Trophoblast cell (in vitro differentiated cells and primary cell): Measurements from ENCODE around the gene OTX1.

Experiments
- DNase-seq, 2 donors: peaks; one replicate each; pipeline ENCODE4 v3.0.0-alpha.2; 2016
- H2AFZ ChIP-seq: 2 replicates; pipeline ENCODE4 v1.6.1; 2013; ENCODE audit warnings: low read length, moderate library complexity, mild to moderate bottlenecking; ENCODE audit not compliant: insufficient read depth, poor library complexity
- H2AK5ac ChIP-seq: 2 replicates; pipeline ENCODE4 v1.6.1; 2013; ENCODE audit warnings: mild to moderate bottlenecking, low read length
- H2BK120ac ChIP-seq: 2 replicates; pipeline ENCODE4 v1.6.1; 2013; ENCODE audit warnings: low read length, mild to moderate bottlenecking, moderate library complexity; ENCODE audit not compliant: insufficient read depth, poor library complexity
- H2BK12ac ChIP-seq: 2 replicates; pipeline ENCODE4 v1.6.1; 2013; ENCODE audit warnings: mild to moderate bottlenecking, low read length, moderate library complexity
- H2BK5ac ChIP-seq: 2 replicates; pipeline ENCODE4 v1.6.1; 2013; ENCODE audit warnings: low read length, low read depth, moderate library complexity, mild to moderate bottlenecking; ENCODE audit not compliant: poor library complexity
- H3K14ac ChIP-seq: 2 replicates; pipeline ENCODE4 v1.6.1; 2013; ENCODE audit warnings: mild to moderate bottlenecking, low read length
- H3K18ac ChIP-seq: 2 replicates; pipeline ENCODE4 v1.6.1; 2013; ENCODE audit warnings: mild to moderate bottlenecking, low read length
- H3K23ac ChIP-seq: 2 replicates; pipeline ENCODE4 v1.6.1; 2013; ENCODE audit warnings: low read length
- H3K27ac ChIP-seq: 2 replicates; pipeline ENCODE4 v1.5.1; 2013; ENCODE audit warnings: low read depth, mild to moderate bottlenecking, inconsistent platforms, low read length, moderate library complexity
- H3K27me3 ChIP-seq: 2 replicates; pipeline ENCODE4 v1.6.1; 2013; ENCODE audit warnings: inconsistent platforms, mild to moderate bottlenecking, low read length, moderate library complexity; ENCODE audit not compliant: insufficient read depth
- H3K36me3 ChIP-seq, 2 experiments: 1 replicate in 1 of 2; 2 replicates in 1 of 2; pipeline ENCODE4 v1.6.1; 2013; ENCODE audit warnings: low read length in 2 of 2, mild to moderate bottlenecking in 2 of 2, moderate library complexity in 1 of 2; ENCODE audit not compliant: insufficient read depth in 2 of 2, control insufficient read depth in 1 of 2
- H3K4ac ChIP-seq: 2 replicates; pipeline ENCODE4 v1.6.1; 2013; ENCODE audit warnings: low read depth, mild to moderate bottlenecking, low read length, moderate library complexity
- H3K4me1 ChIP-seq, 2 experiments: 1 replicate in 1 of 2; 2 replicates in 1 of 2; pipeline ENCODE4 v1.6.1; 2013; ENCODE audit warnings: low read length in 2 of 2, mild to moderate bottlenecking in 2 of 2, moderate library complexity in 1 of 2; ENCODE audit not compliant: insufficient read depth in 2 of 2, control insufficient read depth in 1 of 2
- H3K4me2 ChIP-seq: 2 replicates; pipeline ENCODE4 v1.6.1; 2013; ENCODE audit warnings: inconsistent platforms, mild to moderate bottlenecking, low read length, moderate library complexity
- H3K4me3 ChIP-seq: 2 replicates; pipeline ENCODE4 v1.5.1; 2013; ENCODE audit warnings: mild to moderate bottlenecking, low read depth, low read length, inconsistent platforms
- H3K79me1 ChIP-seq: one replicate; pipeline ENCODE4 v1.6.1; 2013; ENCODE audit warnings: low read length
- H3K79me2 ChIP-seq: 2 replicates; pipeline ENCODE4 v1.6.1; 2013; ENCODE audit warnings: low read length, mild to moderate bottlenecking; ENCODE audit not compliant: control insufficient read depth, insufficient read depth, poor library complexity
- H3K9ac ChIP-seq: 2 replicates; pipeline ENCODE4 v1.6.1; 2013; ENCODE audit warnings: mild to moderate bottlenecking, low read length
- H3K9me3 ChIP-seq: 2 replicates; pipeline ENCODE4 v1.6.1; 2013; ENCODE audit warnings: low read depth, mild to moderate bottlenecking, control low read depth, inconsistent platforms, low read length; ENCODE audit not compliant: insufficient read depth
- H4K12ac ChIP-seq: 2 replicates; pipeline ENCODE4 v1.6.1; 2013; ENCODE audit warnings: low read depth, mild to moderate bottlenecking, low read length, moderate library complexity
- H4K8ac ChIP-seq: 2 replicates; pipeline ENCODE4 v1.6.1; 2013; ENCODE audit warnings: low read depth, mild to moderate bottlenecking, low read length, moderate library complexity
- H4K91ac ChIP-seq: one replicate; pipeline ENCODE4 v1.6.1; 2013; ENCODE audit warnings: low read depth, mild to moderate bottlenecking, low read length, moderate library complexity
- WGBS: extraction: QIAGEN DNeasy Blood & Tissue Kit; methylation state at CpG from one replicate; pipeline ENCODE4 v1.1.7; 2013; ENCODE audit warnings: missing lambda C conversion rate; ENCODE audit not compliant: insufficient read length, insufficient coverage; ENCODE audit errors: extremely low coverage; 5-methylcytosine and 5-hydroxymethylcytosine counted together

Gene OTX1

DNA sequence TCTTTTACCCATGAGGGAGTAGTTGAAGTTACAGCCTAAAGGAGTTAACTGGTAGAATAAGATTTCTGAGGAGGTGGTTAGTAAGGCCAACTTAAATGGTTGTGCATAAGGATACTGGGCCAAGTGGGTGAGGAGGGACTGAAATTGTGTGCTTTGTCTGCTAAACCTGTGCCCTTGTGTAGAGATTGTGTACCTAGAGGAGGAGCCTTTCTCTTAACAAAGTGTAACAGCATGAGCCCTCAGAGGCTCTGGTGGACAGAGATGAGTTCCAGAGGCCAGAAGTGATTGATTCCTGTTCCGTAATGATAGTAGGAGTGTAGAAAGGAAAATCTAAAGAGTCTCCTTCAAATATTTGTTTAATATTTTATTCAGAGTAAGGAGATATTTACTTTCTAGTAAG is 42.9 kb downstream of the OTX1 start:
- H2BK120ac ChIP-seq = no peak overlapping the region
- H2BK12ac ChIP-seq = no peak overlapping the region
- no peak overlapping the region for H4K12ac ChIP-seq
- H4K8ac ChIP-seq = no peak overlapping the region
- DNase-seq = no peak
- H3K4me1 ChIP-seq = no peaks in the 10 kb centered on the region
- no CpG with 5 or more reads among the region's 1 CpG for WGBS
- H3K9me3 ChIP-seq = no peaks in the 10 kb centered on the region
- no peak overlapping the region for H3K9ac ChIP-seq
- no peaks in the 10 kb centered on the region for H3K27me3 ChIP-seq
- H3K4ac ChIP-seq = no peak overlapping the region
- no peaks in the 10 kb centered on the region for H3K79me2 ChIP-seq
- no peaks in the 10 kb centered on the region for H3K36me3 ChIP-seq
- H3K79me1 ChIP-seq = no peaks in the 10 kb centered on the region
- no peak overlapping the region for H3K27ac ChIP-seq
- no peak overlapping the region for H3K4me3 ChIP-seq
- H2AFZ ChIP-seq = no peak overlapping the region
- H2BK5ac ChIP-seq = no peak overlapping the region
- no peak overlapping the region for H4K91ac ChIP-seq
- no peak overlapping the region for H3K18ac ChIP-seq
- H2AK5ac ChIP-seq = no peak overlapping the region
- H3K14ac ChIP-seq = no peak overlapping the region
- H3K23ac ChIP-seq = peak overlapping the region; percentile 40
- H3K4me2 ChIP-seq = no peak overlapping the region

GRCh38 chr2:63096491-63096890 is 45.9 kb downstream of the OTX1 start:
- Histone ChIP-seq H3K14ac (no peak overlapping the region), H4K91ac (no peak overlapping the region), H3K18ac (no peak overlapping the region), H3K27me3 (no peaks in the 10 kb centered on the region), H3K9me3 (no peaks in the 10 kb centered on the region), H2BK120ac (no peak overlapping the region), H2AFZ (no peak overlapping the region), H4K12ac (no peak overlapping the region), H3K23ac (no peak overlapping the region), H4K8ac (no peak overlapping the region), H3K36me3 (no peaks in the 10 kb centered on the region), H2BK12ac (no peak overlapping the region), H3K79me2 (no peaks in the 10 kb centered on the region), H3K4ac (no peak overlapping the region), H2AK5ac (no peak overlapping the region), H3K79me1 (no peaks in the 10 kb centered on the region), H2BK5ac (no peak overlapping the region), H3K4me2 (no peak overlapping the region), H3K4me3 (no peak overlapping the region), H3K27ac (no peak overlapping the region), H3K4me1 (no peaks in the 10 kb centered on the region), H3K9ac (no peak overlapping the region)
- no peak for DNase-seq
- no CpG with 5 or more reads among the region's 1 CpG for WGBS

GRCh38 chr2:63099032-63099431 is 48.4 kb downstream of the OTX1 start:
- no peak for DNase-seq
- Histone ChIP-seq H3K79me1 (no peaks in the 10 kb centered on the region), H3K9me3 (no peaks in the 10 kb centered on the region), H3K79me2 (no peaks in the 10 kb centered on the region), H4K8ac (no peak overlapping the region), H2BK120ac (no peak overlapping the region), H3K23ac (no peak overlapping the region), H4K12ac (no peak overlapping the region), H3K27ac (no peak overlapping the region), H3K4ac (no peak overlapping the region), H3K18ac (no peak overlapping the region), H2AK5ac (no peak overlapping the region), H3K4me2 (no peak overlapping the region), H3K4me3 (no peak overlapping the region), H2BK5ac (no peak overlapping the region), H2AFZ (no peak overlapping the region), H3K14ac (no peak overlapping the region), H3K27me3 (no peaks in the 10 kb centered on the region), H3K4me1 (no peaks in the 10 kb centered on the region), H4K91ac (no peak overlapping the region), H3K9ac (no peak overlapping the region), H3K36me3 (no peaks in the 10 kb centered on the region), H2BK12ac (no peak overlapping the region)
- no CpG with 5 or more reads among the region's 1 CpG for WGBS

DNA sequence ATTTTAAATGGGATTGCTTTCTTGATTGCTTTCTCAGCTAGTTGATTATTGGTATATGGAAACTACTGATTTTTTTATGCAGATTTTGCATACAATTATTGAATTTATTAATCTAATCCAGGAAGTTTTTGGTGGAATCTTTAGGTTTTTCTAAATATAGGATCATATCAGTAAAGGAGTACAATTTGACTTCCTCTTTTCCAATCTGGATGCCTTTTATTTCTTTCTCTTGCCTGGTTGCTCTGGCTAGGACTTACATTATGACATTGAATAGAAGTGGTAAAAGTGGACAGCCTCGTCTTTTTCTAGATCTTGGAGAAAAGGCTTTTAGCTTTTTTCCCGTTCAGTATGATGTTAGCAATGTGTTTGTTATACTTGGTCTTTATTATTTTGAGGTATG is 51.3 kb downstream of the OTX1 start:
- Histone ChIP-seq H3K9me3 (peaks cover 8% of the 10 kb centered on the region), H4K91ac (no peak overlapping the region), H3K79me2 (no peaks in the 10 kb centered on the region), H3K27me3 (no peaks in the 10 kb centered on the region), H3K4ac (no peak overlapping the region), H3K36me3 (no peaks in the 10 kb centered on the region), H3K23ac (no peak overlapping the region), H3K79me1 (no peaks in the 10 kb centered on the region), H2AFZ (no peak overlapping the region), H4K12ac (no peak overlapping the region), H3K18ac (no peak overlapping the region), H2AK5ac (no peak overlapping the region), H2BK120ac (no peak overlapping the region), H3K9ac (no peak overlapping the region), H3K4me2 (no peak overlapping the region), H4K8ac (no peak overlapping the region), H3K27ac (no peak overlapping the region), H2BK5ac (no peak overlapping the region), H2BK12ac (no peak overlapping the region), H3K4me3 (no peak overlapping the region), H3K14ac (no peak overlapping the region), H3K4me1 (no peaks in the 10 kb centered on the region)
- DNase-seq = no peak
- WGBS = no CpG with 5 or more reads among the region's 2 CpGs
